Cerebellar cortex (tissue), 1 donor: Measurements from ENCODE around the gene LRRC10.
"Not testable (repeated sequence)": the region's sequence is repeated elsewhere in the genome, so short reads cannot be mapped to it uniquely, and the experiment has no call there.

Experiments used
- DNase-seq: peaks from one replicate; pipeline ENCODE4 v3.0.0-alpha.2; 2015; ENCODE audit warnings: low spot score

LRRC10 gene

GRCh38 chr12:69616025-69616424 is 5.3 kb upstream of the LRRC10 start:
- DNase-seq, result peak; percentile 29

- DNase-seq, result no peak
Measured at GRCh38 chr12:69613351-69613750, 2.6 kb upstream of the LRRC10 start.

GRCh38 chr12:69610126-69610525 is 581 bp downstream of the LRRC10 start:
- DNase-seq, result peak; percentile 61

GRCh38 chr12:69608114-69608513 is 2.6 kb downstream of the LRRC10 start:
- no peak for DNase-seq

- not testable (repeated sequence) for DNase-seq
Measured at GRCh38 chr12:69604275-69604674, 6.4 kb downstream of the LRRC10 start.

GRCh38 chr12:69603556-69603955 is 7.2 kb downstream of the LRRC10 start:
- not testable (repeated sequence) for DNase-seq

- DNase-seq, result no peak
Measured at GRCh38 chr12:69602954-69603353, 7.8 kb downstream of the LRRC10 start.

- DNase-seq, result no peak
Measured at GRCh38 chr12:69601962-69602685, 8.6 kb downstream of the LRRC10 start.

- no peak for DNase-seq
Measured at GRCh38 chr12:69600804-69601203, 9.9 kb downstream of the LRRC10 start.

- DNase-seq, result no peak
Measured at GRCh38 chr12:69598174-69598753, 12.4 kb downstream of the LRRC10 start.

- DNase-seq, result peak; percentile 37
Measured at GRCh38 chr12:69595689-69596088, 15.0 kb downstream of the LRRC10 start.

- no peak for DNase-seq
Measured at GRCh38 chr12:69589082-69589481, 21.6 kb downstream of the LRRC10 start.

GRCh38 chr12:69588527-69588926 is 22.2 kb downstream of the LRRC10 start:
- DNase-seq, result no peak

- DNase-seq, result peak; percentile 97
Measured at GRCh38 chr12:69585189-69586062, 25.3 kb downstream of the LRRC10 start, which contains the start of gene CCT2. CCT2 (plus strand) TSS chr12:69585459; CDS start chr12:69585522, 63 bp downstream.

GRCh38 chr12:69583203-69583602 is 27.5 kb downstream of the LRRC10 start:
- no peak for DNase-seq

- no peak for DNase-seq
Measured at GRCh38 chr12:69580074-69580473, 30.6 kb downstream of the LRRC10 start.

GRCh38 chr12:69579029-69579428 is 31.7 kb downstream of the LRRC10 start:
- DNase-seq, result no peak

- DNase-seq, result no peak
Measured at GRCh38 chr12:69578283-69578682, 32.4 kb downstream of the LRRC10 start.

GRCh38 chr12:69575346-69575745 is 35.4 kb downstream of the LRRC10 start:
- DNase-seq, result no peak

- DNase-seq, result peak; percentile 79
Measured at GRCh38 chr12:69570545-69571399, 39.9 kb downstream of the LRRC10 start.

GRCh38 chr12:69570000-69570516 is 40.6 kb downstream of the LRRC10 start:
- DNase-seq, result no peak
